Choroid plexus epithelial cell (primary cell): ENCODE data around the gene AK8.
"Not testable (repeated sequence)": the region's sequence is repeated elsewhere in the genome, so short reads cannot be mapped to it uniquely, and the experiment has no call there.

Experiments used
- DNase-seq: peaks from one replicate; pipeline ENCODE4 v3.0.0-alpha.2; 2010; ENCODE audit warnings: low read depth
- H3K4me3 ChIP-seq: 2 replicates; pipeline ENCODE4 v1.5.1; 2011; ENCODE audit warnings: low read depth, mild to moderate bottlenecking, control low read depth, low read length, moderate library complexity
- CTCF ChIP-seq: conservative IDR thresholded peaks from 2 replicates; pipeline ENCODE4 v1.5.1; 2011; ENCODE audit warnings: low read depth, mild to moderate bottlenecking, control low read depth, inconsistent platforms, low read length, moderate library complexity

The AK8 gene

GRCh38 chr9:132774886-132775285, 103.2 kb downstream of the AK8 start:
- DNase-seq: no peak
- H3K4me3 ChIP-seq: no peak overlapping the region
- TF ChIP-seq CTCF: no peak

- no peak overlapping the region for H3K4me3 ChIP-seq
- TF ChIP-seq CTCF: no peak
- DNase-seq: no peak
These were observed 104.2 kb downstream of the AK8 start for GRCh38 chr9:132773764-132774339.

GRCh38 chr9:132773093-132773492, 105.0 kb downstream of the AK8 start:
- no peak for DNase-seq
- no peak overlapping the region for H3K4me3 ChIP-seq
- no peak for TF ChIP-seq CTCF

DNA sequence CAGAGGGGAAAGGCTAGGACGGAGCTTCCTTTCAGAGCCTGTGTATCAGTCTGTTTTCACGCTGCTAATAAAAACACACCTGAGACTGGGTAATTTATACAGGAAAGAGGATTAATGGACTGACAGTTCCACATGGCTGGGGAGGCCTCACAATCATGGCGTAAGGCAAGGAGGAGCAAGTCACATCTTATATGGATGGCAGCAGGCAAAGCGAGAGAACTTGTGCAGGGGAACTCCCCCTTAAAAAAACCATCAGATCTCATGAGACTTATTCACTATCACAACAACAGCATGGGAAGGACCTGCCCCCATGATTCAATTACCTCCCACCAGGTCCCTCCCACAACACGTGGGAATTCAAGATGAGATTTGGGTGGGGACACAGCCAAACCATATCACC, 106.3 kb downstream of the AK8 start:
- DNase-seq: not testable (repeated sequence)

DNA sequence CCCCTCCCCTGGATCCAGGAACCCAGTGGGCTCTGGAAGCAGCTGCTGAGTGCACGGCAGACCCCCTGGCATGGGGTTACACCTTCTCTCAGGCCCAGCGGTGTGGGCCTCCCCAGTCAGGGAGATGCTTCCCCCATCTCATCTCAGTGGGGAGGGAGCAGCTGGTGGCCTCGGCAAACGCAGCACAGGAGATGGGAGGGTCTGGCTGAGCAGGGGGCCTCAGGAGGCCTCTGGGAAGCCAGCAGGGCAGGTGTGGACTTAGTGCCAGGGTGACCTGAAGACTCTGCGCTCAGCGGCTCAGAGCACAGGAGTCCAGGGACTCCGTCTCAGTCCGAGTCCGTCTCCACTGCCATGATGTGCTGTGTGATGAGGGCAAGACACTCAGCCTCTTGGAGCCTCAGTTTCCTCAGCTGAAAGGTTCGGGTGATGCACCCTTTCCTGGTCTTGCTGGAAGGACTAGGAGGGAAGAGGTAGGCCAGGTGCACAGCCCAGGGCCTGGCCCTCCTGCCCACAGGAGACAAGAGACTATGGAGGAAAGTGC, 107.2 kb downstream of the AK8 start:
- peak overlapping the region; percentile 93 for H3K4me3 ChIP-seq
- no peak for TF ChIP-seq CTCF

More for the DNA sequence above, 106.3 kb downstream of the AK8 start:
- H3K4me3 ChIP-seq: not testable (repeated sequence)

GRCh38 chr9:132769906-132770769, 107.9 kb downstream of the AK8 start:
- peak; percentile 72 for DNase-seq
- peak overlapping the region; percentile 93 for H3K4me3 ChIP-seq
- no peak for TF ChIP-seq CTCF

More for the DNA sequence above, 107.2 kb downstream of the AK8 start:
- DNase-seq: no peak
